HG03039 (cell line): ENCODE data around the gene ATOSB.
"Not testable (repeated sequence)": the region's sequence is repeated elsewhere in the genome, so short reads cannot be mapped to it uniquely, and the experiment has no call there.

Source experiments
- ATAC-seq: cut with Tn5 transposase; IDR thresholded peaks from one replicate; pipeline ENCODE4 v1.9.1; 2021; ENCODE audit warnings: mild to moderate bottlenecking, moderate library complexity; ENCODE audit not compliant: unreplicated experiment

The ATOSB gene, protein sequence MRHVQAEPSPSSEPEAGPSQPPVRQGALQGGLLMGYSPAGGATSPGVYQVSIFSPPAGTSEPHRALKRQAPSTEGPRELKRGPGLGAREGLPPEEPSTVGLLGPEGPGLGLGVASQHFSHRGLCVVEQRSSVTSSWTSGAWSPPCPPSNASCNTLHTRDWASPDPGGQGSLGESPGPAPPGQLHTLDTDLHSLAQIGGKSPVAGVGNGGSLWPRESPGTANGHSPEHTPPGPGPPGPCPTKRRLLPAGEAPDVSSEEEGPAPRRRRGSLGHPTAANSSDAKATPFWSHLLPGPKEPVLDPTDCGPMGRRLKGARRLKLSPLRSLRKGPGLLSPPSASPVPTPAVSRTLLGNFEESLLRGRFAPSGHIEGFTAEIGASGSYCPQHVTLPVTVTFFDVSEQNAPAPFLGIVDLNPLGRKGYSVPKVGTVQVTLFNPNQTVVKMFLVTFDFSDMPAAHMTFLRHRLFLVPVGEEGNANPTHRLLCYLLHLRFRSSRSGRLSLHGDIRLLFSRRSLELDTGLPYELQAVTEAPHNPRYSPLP

DNA sequence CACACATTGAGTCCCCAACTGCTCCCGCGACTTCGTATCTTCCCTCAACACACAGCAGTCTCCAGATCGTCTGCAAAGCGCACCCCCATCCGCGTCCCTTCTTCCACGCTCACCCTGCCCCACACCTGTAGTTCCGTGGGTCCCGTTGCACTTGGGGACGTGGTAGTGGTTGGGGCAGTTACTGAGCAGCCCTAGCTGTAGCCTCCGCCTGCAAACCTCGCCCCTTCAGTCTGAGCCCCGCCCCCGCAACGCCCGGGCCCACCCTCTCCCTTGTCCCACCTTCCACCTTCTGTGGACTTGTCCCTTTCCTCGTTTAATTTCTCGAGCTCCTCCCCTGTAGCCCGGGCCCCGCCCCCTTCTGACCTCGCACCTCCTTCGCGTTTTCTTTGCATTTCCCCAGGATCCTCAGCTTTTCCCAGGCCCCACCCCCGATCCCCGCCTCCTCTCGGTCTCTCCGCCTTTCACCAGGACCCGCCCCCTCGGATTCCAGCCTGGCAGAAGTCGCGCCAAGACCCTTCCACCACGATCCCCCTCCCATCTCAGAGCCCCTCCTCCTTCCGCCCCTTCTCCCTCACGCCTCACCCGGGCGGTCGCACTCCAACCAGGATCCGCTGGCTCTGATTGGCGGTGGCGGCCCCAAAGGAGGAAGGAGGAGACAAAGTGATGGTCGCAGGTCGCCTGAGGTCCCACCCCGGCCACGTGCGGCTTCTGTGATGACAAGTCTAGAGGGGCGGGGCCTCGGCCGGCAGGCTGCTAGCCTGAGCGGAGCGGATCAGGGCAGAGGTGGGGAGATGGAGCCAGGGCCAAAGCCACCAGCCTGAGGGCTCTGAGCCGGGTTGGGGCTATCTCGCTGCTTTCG, at the start of gene ATOSB:
Gene ATOSB (minus strand): TSS at position 183 of the 859 bp plus-strand sequence. CDS start 7,588 bp downstream, outside the sequence.
- peak; percentile 51 for ATAC-seq

DNA sequence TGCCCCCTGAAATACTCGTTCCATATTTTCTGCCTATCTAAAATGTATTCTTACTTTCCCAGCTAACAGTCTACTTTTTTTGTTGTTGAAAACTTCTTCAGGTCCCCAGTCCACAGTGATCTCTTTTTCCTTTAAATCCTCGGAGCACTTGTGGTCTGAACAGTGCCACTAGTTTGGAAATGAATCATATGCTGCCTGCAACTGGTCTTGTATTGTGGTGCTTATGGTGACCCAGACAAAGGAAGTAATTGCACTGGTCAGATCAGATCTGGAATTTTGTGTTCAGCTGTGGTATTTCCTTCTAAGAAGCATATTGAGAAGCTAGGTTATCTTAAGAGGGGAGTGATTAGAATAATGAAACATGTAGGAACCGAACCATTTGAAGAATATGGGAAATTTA, 49.0 kb upstream of the ATOSB start:
- ATAC-seq = no peak

DNA sequence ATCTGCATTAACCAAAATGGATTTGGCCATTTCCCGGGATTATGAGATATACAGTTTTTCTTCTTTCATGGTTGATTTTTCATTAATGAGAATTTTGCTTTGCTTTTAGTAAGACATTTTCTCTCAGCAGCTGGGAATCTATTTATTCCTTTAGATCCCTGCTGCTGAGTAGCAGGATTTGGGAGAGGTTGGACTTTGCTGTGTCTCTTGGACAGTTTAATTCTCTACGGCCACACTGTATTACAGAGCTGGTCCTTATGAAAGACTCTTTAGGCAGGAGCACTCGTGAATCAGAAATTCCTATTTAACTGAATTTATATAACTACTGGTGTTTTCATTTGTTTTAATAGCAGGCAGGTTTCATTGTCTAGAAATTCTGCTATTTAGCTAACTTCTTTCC, 47.8 kb upstream of the ATOSB start:
- ATAC-seq = no peak

DNA sequence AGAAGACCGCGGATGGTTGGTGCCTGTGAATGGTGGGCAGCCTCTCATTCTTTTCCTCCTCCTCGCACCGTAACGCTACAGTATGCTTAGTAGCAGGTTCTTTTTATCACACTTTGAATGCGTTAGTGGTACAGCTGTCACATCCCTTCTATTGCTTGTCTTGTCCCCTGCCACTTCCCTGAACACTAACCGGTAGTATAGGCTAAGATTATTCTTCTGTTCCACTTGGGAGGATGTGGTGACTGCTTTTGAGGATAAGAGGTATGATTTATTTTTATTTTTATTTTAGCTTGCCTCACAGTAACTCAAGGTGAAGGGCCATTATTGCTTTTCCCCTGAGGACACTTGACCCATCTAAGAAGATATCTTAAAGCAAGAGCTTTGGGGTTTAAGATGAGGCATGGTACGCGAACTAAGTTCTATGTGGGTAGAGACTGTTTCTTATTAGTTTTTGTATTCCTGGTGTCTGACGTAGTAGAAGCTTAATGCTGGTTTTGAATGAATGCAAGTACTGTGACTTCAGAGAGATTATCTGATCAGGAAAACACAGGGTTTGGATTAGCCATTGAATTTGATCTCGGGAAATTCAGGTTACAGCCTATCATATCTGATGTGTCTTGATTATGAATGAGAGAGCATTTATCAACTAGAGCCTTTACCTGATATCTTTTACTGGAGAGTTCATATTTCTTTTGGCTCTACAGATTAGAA, 47.1 kb upstream of the ATOSB start:
- ATAC-seq = no peak

DNA sequence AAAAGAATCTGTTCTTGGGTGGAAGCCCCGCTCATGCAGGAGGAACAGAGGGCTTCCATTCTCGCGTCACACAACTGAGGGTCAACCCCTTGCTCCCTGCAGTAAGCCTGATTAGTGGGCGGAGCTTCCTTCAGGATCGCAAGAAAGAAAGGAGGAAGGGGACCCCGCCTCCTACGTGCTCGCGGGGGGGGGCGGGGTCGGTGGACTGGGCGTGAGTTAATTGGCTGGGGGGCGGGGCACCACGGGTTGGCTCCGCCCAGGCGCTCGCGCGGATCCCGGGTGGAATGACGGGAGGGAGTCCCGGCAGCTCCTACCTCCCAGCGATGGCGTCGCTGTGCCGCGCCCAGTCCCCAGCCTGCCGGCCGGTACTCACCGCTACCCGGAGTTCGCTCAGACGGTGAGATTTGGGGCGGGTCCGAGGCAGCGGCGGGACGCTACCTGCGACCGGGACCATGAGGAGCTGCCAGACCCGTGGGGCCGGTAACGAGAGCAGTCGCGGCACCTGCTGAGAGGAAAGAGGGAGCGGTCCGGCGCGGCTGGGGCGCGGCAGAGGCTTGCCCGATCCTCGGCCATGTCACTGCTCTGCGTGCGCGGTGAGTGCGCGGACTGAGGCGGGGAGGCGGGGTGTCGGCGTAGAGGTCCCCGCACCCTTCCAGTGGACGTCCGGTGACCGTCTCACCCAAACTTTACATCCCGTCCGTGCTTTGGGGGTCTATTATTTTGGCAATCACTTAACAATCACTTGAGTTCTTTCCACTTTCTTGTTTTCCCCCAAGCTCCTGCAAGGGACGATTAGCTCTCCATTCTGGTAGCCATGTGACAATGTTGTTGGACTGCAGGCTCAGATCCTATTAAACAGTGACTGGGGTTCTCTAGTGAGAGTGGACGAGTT, 46.3 kb upstream of the ATOSB start, which contains the start of gene UNC13B:
Gene UNC13B (plus strand): TSS at position 297 of the 892 bp plus-strand sequence. CDS start 275 bp downstream, at position 572.
- ATAC-seq = peak; percentile 61

DNA sequence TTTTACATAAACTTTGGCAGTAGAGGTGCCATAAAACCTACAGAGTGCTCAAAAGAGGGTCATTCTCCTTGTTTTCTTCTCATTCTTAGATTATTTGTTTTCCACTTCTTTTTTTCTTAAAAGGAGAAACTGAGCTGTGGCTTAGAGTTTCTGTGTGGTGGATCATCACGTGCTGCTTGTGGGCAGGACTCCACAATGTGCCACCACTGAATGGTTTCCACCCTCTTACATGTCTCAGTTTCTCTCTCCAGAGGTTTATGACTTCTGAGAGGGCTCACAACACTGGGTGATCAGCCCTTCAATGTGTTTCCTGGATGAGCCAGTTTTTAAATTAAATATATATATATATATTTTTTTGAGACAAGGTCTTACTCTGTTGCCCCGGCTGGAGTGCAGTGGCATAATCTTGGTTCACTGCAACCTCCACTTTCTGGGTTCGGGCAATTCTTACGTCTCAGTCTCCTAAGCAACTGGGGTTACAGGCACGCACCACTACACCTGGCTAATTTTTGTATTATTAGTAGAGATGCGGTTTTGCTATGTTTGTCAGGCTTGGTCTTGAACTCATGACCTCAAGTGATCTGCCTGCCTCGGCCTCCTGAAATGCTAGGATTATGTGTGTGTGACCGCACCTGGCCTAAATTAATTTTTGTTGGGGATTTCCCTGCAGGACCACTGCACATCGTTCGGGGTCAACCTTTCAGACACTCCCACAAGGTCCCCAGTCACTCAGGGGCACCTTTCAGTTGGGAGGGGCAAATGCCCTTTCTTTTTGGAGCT, 43.0 kb upstream of the ATOSB start:
- no peak for ATAC-seq

DNA sequence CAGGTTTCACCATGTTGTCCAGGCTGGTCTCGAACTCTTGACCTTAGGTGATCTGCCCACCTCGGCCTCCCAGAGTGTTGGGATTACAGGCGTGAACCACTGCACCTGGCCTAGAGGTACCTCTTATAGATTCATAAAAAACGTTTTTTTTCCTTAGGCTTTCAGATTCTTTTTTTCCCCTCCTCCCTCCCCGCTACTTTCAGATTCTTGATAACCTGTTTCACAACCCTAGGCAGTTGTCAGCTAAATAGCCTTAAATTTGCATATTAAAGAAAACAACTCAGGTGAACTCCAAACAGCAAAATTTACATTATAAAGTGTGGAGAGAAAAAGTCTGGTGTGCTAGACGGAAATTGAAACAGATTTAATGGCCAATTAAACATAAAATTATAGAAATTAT, 42.2 kb upstream of the ATOSB start:
- ATAC-seq = not testable (repeated sequence)

DNA sequence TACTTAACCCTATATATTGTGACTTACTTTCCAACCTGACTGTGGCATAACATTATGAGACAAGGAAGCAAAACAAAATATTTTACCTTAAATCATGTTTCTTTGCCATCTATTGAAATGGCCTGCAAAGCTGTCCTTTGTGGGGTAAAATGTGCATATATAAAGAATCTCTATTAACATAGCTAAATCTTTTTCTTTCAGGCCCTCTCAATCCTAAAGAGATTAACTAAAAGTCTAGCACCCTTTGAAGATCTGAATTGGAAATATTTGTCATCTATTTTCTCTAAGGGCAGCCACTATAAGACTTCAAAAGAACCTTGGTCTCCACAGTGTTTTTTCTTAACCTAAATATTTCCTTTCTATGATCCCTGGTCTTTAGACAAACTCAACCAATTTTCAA, 41.1 kb upstream of the ATOSB start:
- ATAC-seq = no peak

DNA sequence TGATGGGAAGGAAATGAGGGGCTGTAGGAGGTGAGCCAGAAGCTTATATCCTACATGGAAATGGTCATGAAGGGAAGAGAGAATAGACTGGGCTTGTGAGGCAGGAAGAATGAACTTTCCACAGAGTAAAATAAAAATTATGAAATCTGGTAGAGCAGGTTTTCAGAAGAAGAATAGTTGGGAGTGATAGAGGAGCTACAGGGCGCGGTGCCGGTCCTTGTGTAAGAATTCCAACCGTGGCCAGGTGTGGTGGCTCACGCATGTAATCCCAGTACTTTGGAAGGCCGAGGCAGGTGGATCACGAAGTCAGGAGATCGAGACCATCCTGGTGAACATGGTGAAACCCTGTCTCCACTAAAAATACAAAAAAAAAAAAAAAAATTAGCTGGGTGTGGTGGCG, 37.3 kb upstream of the ATOSB start:
- ATAC-seq = no peak

DNA sequence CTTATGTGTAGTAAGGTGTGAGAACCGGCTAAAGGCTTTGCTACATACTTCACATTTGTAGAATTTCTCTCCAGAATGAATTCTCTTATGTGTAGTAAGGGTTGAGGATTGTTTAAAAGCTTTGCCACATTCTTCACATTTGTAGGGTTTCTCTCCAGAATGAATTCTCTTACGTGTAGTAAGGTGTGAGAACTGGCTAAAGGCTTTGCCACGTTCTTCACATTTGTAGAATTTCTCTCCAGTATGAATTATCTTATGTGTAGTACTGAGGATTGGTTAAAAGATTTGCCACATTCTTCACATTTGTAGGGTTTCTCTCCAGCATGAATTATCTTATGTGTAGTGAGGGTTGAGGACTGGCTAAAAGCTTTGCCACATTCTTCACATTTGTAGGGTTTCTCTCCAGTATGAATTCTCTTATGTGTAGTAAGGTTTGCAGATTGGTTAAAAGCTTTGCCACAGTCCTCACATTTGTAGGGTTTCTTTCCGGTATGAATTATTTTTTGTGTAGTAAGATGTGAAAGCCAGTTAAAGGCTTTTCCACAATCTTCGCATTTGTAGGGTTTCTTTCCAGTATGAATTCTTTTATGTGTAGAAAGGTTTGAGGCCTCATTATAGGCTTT, 32.4 kb upstream of the ATOSB start:
- ATAC-seq = not testable (repeated sequence)

DNA sequence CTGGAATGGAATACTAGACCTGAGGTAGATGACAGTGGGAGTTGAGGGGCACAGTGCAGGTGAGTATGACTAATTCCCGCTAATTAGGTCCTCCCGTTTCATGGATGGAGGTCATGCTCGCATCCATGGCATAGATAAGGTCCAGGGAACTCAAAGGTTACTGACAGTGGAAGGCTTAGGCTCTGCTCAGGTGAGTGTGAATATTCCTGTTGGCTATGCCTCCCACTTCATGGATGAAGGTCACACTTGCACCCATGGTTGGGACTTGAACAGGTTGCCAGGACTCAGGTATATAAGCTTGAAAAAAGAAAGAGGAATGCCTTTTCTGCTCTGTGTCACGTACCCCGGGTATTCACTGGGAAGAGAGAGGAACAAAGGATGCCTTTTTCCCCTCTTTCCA, 26.4 kb upstream of the ATOSB start:
- no peak for ATAC-seq

DNA sequence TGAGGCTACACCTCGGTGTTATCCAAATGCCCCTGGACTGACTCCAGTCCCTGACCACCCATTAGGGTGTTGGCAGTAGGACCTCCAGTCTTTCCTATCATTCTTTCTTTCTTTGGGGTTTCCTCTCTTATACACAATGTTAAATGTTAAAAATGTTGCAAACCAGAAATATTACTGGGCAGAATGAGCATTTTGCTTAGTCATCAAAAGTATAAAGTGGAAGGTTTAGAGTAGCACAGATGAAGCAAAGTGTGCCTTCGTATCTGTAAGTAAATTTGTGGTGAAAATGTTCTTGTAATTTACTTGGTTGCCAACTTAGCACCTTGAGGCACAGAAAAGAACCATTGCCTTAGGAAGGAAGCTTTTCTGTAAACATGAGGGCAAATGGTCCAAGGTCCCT, 24.4 kb upstream of the ATOSB start:
- ATAC-seq = no peak

DNA sequence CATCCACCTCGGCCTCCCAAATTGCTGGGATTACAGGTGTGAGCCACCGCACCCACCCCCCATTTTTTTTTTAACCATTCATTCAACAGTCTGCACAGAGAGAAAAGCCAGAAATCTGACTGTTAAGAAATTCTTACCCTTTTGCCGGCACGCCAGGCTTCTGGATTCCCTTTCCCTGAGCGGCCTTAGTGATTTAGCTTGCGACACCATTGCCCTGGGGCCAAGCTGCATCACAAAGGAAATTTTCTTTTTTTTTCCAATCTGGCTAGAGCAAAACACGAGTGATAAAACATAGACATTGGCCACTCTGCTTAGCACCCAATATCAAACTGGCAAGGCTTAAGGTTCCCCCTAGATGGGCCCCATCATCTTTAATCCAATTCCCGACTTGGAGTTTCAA, 21.2 kb upstream of the ATOSB start:
- ATAC-seq = no peak

DNA sequence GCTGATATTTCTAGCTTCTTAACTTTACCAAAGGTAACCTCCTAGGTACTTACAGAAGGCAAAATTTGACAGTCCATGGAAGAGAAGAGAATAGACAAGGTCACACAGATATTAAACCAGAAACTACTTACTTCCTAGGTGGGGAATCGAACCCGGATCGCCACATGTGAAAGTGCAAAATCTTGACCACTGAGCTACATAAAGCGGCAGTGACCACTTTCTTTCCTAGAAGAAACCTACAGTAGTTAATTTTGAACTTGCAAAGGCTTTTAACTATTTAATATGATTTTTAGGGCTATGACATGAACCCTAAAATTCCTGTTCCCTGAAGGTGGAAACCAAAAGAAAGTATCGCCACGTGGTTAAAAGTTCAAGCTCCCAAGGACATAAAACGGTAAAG, 20.3 kb upstream of the ATOSB start:
- no peak for ATAC-seq

DNA sequence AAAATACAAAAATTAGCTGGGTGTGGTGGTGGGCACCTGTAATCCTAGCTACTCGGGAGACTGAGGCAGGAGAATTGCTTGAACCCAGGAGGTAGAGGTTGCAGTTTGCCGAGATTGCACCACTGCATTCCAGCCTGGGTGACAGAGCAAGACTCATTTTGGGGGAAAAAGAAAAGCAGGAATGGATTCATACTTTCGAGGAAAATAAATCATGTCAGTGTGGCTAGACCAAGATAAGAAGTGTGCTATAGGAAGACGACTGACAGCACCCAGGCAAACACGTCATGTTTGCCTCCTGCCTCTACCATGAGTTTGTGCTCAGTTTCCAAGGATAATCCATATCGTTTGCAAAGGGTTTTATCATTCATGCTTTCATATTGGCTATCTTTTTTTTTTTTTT, 19.3 kb upstream of the ATOSB start:
- no peak for ATAC-seq

DNA sequence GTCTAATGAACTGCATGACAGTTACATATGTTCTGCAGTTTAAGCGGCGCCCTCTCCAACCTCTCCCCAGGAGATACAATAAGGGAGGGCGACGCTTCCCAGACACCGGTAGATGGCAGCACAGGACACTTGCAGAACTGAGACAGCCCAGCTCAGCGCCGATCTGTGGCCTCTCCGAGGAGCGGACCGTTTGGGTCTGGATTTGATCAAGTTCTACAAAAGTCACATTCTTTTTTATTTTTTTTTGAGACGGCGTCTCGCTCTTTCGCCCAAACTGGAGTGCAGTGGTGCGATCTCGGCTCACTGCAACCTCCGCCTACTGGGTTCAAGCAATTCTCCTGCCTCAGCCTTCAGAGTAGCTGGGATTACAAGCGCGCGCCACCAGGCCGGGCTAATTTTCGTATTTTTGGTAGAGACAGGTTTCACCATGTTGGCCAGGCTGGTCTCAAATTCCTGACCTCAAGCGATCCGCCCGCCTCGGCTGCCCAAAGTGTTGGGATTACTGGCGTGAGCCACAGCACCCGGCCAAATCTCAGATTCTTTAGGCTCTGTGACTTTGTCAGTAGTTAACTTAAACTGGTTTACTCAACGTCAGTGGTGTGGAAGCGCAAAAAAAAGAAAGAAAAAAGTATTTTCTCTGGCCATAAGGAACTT, 1.4 kb upstream of the ATOSB start:
- ATAC-seq = peak; percentile 42

DNA sequence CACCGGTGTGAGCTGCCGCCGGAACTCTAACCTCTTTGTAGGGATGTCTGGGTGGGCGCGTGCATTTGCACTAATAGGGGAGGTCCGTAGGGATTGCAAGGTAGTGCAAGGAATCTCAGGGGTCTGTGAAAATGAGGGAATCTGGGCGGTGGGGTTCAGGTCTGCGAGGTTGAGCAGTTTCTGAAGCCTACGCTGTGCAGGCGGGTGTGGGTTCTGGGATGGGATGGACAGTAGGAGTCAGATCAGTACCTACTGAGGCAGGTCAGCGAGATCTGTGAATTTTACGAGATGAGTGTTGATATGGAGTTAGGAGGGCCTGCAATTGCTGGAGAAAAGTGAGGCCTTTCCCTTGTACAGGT, 856 bp upstream of the ATOSB start:
- no peak for ATAC-seq

DNA sequence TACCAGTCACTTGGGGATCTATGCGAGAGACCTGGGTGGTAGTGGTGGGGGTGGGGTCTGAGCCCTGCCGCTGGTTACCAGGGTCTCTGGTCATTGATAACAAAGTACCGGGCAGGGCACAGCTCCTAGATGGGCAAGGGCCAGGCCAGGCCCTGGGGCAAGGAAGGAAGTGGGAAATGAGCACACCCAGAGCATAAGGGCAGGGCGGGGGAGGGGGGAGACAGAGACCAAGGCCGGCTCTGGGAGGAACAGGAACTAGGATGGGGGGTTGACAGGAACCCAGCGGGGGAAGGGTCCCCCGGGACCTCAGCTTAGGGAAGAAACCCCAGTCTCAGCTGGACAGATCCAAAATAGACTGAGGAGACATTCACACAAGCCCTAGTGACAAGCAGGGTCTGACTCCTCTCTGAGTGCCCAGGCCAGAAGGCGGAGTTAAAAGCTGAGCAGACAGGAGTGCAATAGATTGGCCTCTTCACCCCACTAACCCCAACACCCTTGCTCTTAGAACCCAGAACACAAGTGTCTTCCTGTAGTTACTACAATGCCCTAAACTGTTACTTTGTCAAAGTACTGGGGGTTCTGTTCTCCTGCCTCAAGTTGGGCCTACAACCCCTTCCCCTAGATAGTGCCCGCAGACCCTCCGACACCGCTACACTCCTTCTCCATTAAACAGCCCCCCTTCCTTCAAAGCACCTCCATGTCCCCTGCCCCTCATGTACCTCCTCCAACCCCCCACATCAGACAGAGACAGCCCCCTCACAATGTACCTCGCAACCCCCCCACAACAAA, 628 bp downstream of the ATOSB start:
- no peak for ATAC-seq
